T-helper 1 cell treated with Interleukin-12 subunit alpha and Interleukin-12 subunit beta and Interleukin-4 antibody, amounts not matched to agents 30 ng/mL and 1 ng/mL, for 36 hours (primary cell): Measurements from ENCODE around the gene TRUB1. TPM values are rescaled to one million over a fixed set of nuclear protein-coding genes. Genes with fewer than 3 reads are reported as not detected.

Experiments
- intact Hi-C: fragments of 100-400 bp; cut with micrococcal nuclease; formaldehyde crosslinking; loops from one replicate; pipeline ENCODE4 v1.15.1; 2024
- total RNA-seq: library from RNA; stranded (reverse); gene quantifications from 2 replicates; pipeline ENCODE4 v1.2.3, GENCODE V29; 2022

The TRUB1 gene
- total RNA-seq, 1 donor from 2014 or later = 14.2 TPM

DNA sequence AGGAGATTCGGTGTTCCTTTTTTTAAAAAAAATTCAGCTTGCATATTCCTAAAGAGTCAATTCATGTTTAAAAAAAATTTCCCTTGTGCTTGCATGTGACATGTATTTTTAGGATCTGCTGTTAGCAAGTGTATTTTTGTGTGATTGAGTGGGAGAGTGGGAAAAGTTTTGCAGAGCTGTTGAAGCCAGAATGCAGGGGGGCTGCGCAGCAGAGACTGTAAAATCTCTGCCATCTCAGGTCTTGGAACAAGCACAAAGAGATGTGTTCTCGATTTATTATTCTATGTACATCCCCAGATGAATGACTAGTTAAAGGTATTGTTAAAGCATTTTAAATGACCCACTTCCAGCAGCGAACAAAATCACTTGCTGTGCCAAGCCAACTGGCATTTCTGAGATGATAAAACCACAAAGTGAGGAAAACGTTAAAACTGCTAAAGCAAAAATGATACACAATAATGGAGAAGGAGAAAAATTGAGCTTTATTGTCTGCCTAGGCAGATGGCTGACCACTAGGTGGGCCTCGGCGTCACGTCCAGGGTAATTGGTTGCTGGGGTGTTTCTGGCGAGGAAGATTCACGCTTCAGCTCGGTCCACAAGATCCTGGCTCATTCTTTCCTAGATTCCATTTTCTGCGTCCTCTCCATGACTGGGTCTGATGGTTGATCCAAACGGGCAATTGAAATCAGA, 88.2 kb downstream of the TRUB1 start:
- intact Hi-C loops = no loop called here

GRCh38 chr10:115026746-115027140, 88.7 kb downstream of the TRUB1 start:
- intact Hi-C loops = no loop called here

Other genes with a start within 250 kb of the TRUB1 start
- gene FHIP2A, start 116.4 kb upstream of the TRUB1 start, total RNA-seq = 31.2 and 39.0 TPM in 2 replicates
- gene ATRNL1, start 155.2 kb downstream of the TRUB1 start, total RNA-seq = 0.22 and 0.29 TPM in 2 replicates